Ectodermal cell (in vitro differentiated cells): Measurements from ENCODE around the gene PARP2.
"Not testable (repeated sequence)": the region's sequence is repeated elsewhere in the genome, so short reads cannot be mapped to it uniquely, and the experiment has no call there.

Experiments used
- H3K27ac ChIP-seq: 2 replicates; pipeline ENCODE4 v1.7.0; 2013; ENCODE audit warnings: mild to moderate bottlenecking, low read depth, low read length; ENCODE audit not compliant: insufficient read depth, poor library complexity, severe bottlenecking
- H3K27me3 ChIP-seq: 2 replicates; pipeline ENCODE4 v1.7.0; 2013; ENCODE audit warnings: mild to moderate bottlenecking, low read length; ENCODE audit not compliant: insufficient read depth, control insufficient read depth, poor library complexity, severe bottlenecking
- H3K36me3 ChIP-seq: one replicate; pipeline ENCODE4 v1.7.0; 2013; ENCODE audit warnings: low read length; ENCODE audit not compliant: control insufficient read depth, insufficient read depth
- H3K4me1 ChIP-seq: one replicate; pipeline ENCODE4 v1.7.0; 2013; ENCODE audit warnings: low read length; ENCODE audit not compliant: control insufficient read depth, insufficient read depth
- H3K4me3 ChIP-seq: 2 replicates; pipeline ENCODE4 v1.7.0; 2013; ENCODE audit warnings: low read depth, low read length, control low read depth; ENCODE audit not compliant: insufficient read depth
- H3K9me3 ChIP-seq: 2 replicates; pipeline ENCODE4 v1.7.0; 2013; ENCODE audit warnings: mild to moderate bottlenecking, low read length, moderate library complexity; ENCODE audit not compliant: control insufficient read depth
- WGBS, 2 experiments: methylation state at CpG; one replicate each; pipeline ENCODE4 v1.1.7; 2013; ENCODE audit warnings: missing lambda C conversion rate in 2 of 2; 5-methylcytosine and 5-hydroxymethylcytosine counted together

Gene PARP2

DNA sequence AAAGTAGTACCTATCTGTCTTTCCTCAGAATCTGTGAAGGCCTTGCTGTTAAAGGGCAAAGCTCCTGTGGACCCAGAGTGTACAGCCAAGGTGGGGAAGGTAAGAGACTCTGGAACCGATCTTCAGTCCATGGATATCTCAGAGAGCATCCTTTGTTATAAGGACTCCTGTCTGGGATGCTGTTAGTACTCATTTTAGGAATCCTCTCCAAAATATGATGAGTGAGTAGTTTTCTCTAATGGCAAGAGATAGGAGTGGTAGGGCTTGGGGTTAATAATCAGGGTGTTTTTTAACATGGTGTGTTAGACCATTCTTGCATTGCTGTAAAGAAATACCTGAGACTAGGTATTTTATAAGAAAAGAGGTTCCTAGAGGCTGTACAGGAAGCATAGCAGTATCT is 1.9 kb downstream of the PARP2 start:
- Histone ChIP-seq H3K4me3 (no peak overlapping the region), H3K9me3 (no peaks in the 10 kb centered on the region), H3K27ac (no peak overlapping the region), H3K36me3 (peaks cover 31% of the 10 kb centered on the region), H3K4me1 (no peaks in the 10 kb centered on the region), H3K27me3 (no peaks in the 10 kb centered on the region)
- 100% methylated on average over 1 of the region's 1 CpG for WGBS, 2 experiments

DNA sequence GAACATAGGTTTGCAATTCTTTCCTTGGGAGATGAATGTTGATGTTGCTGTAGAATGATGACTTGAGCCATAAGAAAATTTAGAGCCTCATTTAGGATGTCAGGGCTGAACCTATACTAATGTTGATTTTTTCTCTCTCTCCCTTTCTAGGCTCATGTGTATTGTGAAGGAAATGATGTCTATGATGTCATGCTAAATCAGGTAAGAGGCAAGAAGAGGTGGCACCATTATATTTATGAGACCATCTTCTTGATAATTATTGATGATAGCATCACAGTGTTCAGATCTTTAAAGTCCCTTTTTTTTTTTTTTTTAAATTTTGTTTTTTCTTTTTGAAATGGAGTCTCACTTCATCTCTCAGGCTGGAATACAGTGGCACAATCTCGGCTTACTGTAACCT is 3.3 kb downstream of the PARP2 start:
- H3K4me1 ChIP-seq, result no peaks in the 10 kb centered on the region
- H3K36me3 ChIP-seq, result peaks cover 39% of the 10 kb centered on the region
- no peaks in the 10 kb centered on the region for H3K27me3 ChIP-seq
- WGBS, 2 experiments, result 88 to 98% methylated on average over 1 of the region's 1 CpG
- H3K9me3 ChIP-seq, result no peaks in the 10 kb centered on the region
- no peak overlapping the region for H3K4me3 ChIP-seq
- H3K27ac ChIP-seq, result no peak overlapping the region

DNA sequence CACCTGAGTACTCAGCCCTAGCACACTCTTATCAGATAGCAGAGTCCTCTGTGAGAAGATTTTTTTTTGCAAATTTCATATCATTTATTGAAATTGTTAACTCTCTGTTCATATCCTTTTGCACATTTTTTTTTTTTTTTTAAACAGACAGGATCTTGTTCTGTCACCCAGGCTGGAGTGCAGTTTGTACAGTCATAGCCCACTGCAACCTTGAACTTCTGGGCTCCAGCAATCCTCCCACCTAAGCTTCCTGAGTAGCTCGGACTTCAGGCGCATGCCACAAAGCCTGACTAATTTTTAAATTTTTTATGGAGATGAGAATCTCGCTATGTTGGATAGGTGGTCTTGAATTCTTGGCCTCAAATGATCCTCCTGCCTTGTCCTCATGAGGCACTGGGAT is 4.3 kb downstream of the PARP2 start:
- H3K9me3 ChIP-seq, result no peaks in the 10 kb centered on the region
- H3K36me3 ChIP-seq, result peaks cover 47% of the 10 kb centered on the region
- no peak overlapping the region for H3K4me3 ChIP-seq
- WGBS, 2 experiments, result 91 to 98% methylated on average over 3 of the region's 3 CpGs
- no peak overlapping the region for H3K27ac ChIP-seq
- H3K4me1 ChIP-seq, result no peaks in the 10 kb centered on the region
- H3K27me3 ChIP-seq, result no peaks in the 10 kb centered on the region

DNA sequence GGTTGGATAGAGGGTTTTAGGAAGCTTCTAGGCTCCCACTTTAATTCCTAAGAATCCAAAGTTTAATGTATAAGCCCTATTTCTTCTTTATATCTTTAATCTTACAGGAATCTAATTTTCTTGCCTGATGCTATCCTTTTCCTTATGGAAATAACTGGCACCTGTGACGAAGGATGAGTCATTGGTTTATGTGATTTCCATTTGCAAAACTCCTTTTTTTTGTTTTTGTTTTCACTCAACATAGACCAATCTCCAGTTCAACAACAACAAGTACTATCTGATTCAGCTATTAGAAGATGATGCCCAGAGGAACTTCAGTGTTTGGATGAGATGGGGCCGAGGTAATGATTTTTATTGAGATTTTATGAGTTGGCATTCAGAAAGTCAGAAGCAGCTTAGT is 6.8 kb downstream of the PARP2 start:
- no peak overlapping the region for H3K27ac ChIP-seq
- 88 to 99% methylated on average over 2 of the region's 2 CpGs for WGBS, 2 experiments
- no peaks in the 10 kb centered on the region for H3K9me3 ChIP-seq
- H3K27me3 ChIP-seq, result no peaks in the 10 kb centered on the region
- no peak overlapping the region for H3K4me3 ChIP-seq
- H3K4me1 ChIP-seq, result no peaks in the 10 kb centered on the region
- peaks cover 67% of the 10 kb centered on the region for H3K36me3 ChIP-seq

DNA sequence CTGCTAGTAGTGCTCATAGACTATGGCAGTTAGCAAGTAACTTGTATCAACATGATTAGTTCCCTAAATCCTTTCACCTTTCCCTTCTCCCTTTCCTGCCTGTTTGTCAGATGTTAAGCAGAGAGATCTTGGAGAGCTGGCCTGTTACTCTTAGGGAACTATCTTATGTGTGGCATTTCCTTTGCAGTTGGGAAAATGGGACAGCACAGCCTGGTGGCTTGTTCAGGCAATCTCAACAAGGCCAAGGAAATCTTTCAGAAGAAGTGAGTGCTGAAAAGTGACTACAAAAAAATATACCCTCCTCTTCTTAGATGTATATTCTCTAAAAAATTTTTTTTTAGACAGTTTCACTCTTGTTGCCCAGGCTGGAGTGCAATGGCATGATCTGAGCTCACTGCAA is 7.4 kb downstream of the PARP2 start:
- Histone ChIP-seq H3K4me3 (no peak overlapping the region), H3K9me3 (no peaks in the 10 kb centered on the region), H3K36me3 (peaks cover 66% of the 10 kb centered on the region), H3K4me1 (no peaks in the 10 kb centered on the region), H3K27me3 (no peaks in the 10 kb centered on the region), H3K27ac (no peak overlapping the region)

DNA sequence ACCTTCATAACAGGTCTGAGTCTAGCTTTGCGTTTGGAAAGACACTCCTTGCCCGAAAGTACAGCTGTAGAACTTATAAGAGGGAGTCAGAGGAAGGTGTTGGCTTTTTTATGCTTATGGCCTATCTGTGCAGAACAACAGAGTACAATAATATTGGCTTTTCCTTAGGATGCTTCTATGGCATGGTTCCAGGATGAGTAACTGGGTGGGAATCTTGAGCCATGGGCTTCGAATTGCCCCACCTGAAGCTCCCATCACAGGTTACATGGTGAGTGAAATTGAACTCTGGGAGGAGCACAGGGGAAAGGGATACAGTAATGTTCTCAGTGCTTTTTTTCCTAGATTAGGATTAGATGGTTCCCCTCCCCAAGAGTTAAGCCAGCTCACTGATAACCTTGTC is 13.0 kb downstream of the PARP2 start:
- Histone ChIP-seq H3K4me1 (no peaks in the 10 kb centered on the region), H3K27me3 (no peaks in the 10 kb centered on the region), H3K4me3 (no peak overlapping the region), H3K9me3 (no peaks in the 10 kb centered on the region), H3K36me3 (peaks cover 59% of the 10 kb centered on the region), H3K27ac (no peak overlapping the region)
- 90 to 94% methylated on average over 3 of the region's 3 CpGs for WGBS, 2 experiments

DNA sequence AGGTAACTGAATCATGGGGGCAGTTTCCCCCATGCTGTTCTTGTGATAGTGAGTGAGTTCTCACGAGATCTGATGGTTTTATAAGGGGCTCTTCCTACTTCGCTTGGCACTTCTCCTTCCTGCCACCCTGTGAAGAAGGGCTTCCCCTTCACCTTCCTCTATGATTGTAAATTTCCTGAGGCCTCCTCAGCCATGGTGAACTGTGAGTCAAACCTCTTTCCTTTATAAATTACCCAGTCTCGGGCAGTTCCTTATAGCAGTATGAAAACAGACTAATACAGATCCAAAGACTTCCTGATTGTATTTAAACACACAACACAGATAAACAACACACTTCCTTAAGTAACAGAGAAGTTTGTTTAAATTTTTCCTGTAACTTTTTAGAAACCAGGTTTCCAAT is 15.0 kb downstream of the PARP2 start:
- H3K27me3 ChIP-seq, H3K9me3 ChIP-seq, H3K27ac ChIP-seq, H3K4me3 ChIP-seq, H3K4me1 ChIP-seq: not testable (repeated sequence)
- 92 to 95% methylated on average over 3 of the region's 3 CpGs for WGBS, 2 experiments
- H3K36me3 ChIP-seq, result peaks cover 42% of the 10 kb centered on the region

DNA sequence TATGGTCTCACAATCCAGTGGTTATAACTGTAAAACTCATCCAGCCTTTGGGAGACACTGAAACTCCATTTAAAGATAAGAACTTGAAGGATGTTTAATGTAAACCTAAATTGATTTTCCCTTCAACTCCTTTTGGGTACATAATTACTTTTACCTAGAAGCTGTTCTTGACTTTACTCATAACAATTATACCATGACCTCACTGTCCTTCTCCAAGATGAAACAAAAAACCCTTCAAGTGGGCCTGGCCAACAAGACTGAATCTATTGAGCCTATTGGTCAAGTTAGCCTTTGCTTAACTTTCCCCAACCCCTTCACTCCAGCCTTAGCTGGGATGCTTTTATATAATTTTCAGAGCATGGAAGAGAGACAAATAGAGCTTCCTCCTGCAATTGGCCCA is 22.5 kb downstream of the PARP2 start:
- H3K4me3 ChIP-seq, result no peak overlapping the region
- H3K9me3 ChIP-seq, result no peaks in the 10 kb centered on the region
- no peak overlapping the region for H3K27ac ChIP-seq
- peaks cover 13% of the 10 kb centered on the region for H3K36me3 ChIP-seq
- H3K4me1 ChIP-seq, result no peaks in the 10 kb centered on the region
- no peaks in the 10 kb centered on the region for H3K27me3 ChIP-seq

DNA sequence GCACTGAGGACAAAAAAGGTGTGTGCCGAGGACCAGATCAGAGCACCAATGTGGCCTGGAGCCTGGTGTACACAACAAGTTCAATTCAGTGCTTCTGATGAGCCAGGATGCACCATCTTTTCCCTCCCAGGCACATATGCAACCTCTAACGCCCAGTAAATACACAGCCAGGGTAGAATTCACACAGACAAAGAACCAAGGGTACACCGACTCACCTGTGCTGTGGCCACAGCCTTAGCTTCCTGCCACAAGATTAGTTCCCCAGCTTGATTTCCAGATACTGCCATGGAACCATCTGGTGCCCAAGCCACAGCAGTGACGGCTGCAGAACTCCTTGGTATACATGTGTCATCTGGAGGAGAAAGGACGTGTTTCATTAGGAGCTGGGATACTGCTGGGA is 29.4 kb downstream of the PARP2 start:
- Histone ChIP-seq H3K27ac (no peak overlapping the region), H3K4me1 (no peaks in the 10 kb centered on the region), H3K9me3 (no peaks in the 10 kb centered on the region), H3K27me3 (no peaks in the 10 kb centered on the region), H3K36me3 (peaks cover 35% of the 10 kb centered on the region), H3K4me3 (no peak overlapping the region)
- WGBS, 2 experiments, result 89 to 96% methylated on average over 5 of the region's 5 CpGs

DNA sequence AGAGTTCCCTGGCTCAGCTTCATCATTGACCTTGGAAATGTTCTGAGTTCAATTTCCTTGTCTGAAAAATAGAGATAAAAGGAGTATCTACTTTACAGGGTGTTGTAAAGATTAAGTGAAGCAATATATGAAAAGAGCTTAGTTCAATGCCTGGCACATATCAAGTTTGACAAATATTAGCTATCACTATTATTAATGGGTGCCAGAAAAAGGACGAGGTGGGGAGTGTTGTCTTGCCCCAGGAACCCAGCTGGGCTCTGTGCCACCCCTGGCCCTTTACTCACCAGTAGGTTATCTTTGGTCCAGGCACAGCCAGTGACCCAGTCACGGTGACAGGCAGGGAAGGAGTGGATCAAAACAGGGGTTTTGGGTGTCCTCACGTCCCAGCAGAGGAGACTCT is 32.0 kb downstream of the PARP2 start:
- no peaks in the 10 kb centered on the region for H3K9me3 ChIP-seq
- 81 to 92% methylated on average over 3 of the region's 3 CpGs for WGBS, 2 experiments
- H3K27me3 ChIP-seq, result no peaks in the 10 kb centered on the region
- no peaks in the 10 kb centered on the region for H3K4me1 ChIP-seq
- H3K27ac ChIP-seq, result no peak overlapping the region
- no peak overlapping the region for H3K4me3 ChIP-seq
- peaks cover 40% of the 10 kb centered on the region for H3K36me3 ChIP-seq

DNA sequence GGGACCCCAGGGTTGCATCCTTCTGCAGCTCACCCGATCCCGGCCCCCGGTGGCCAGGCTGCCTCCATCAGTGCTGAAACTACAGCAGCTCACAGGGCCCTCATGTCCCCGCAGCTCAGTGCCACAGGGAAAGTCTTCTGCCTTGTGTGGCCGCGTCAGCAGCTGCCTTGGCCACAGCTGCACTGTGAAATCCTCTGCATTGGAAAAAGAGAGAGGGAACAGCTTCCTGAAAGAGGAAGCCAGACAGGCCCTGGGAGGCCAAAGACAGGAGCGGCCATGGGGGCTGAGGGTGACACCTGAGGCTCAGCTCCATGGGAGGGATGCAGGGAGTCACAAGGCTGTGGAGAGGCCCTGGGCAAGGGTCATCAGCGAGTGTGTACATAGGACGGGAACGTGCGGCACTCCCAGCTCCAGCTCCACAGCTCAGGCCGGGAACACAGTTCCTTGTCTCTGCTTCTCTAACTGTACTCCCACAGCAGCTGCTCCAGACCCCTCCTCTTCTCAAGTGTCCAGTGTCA is 32.7 kb downstream of the PARP2 start:
- no peak overlapping the region for H3K4me3 ChIP-seq
- 95 to 96% methylated on average over 12 of the region's 12 CpGs for WGBS, 2 experiments
- H3K27me3 ChIP-seq, result no peaks in the 10 kb centered on the region
- no peak overlapping the region for H3K27ac ChIP-seq
- H3K4me1 ChIP-seq, result no peaks in the 10 kb centered on the region
- peaks cover 40% of the 10 kb centered on the region for H3K36me3 ChIP-seq
- no peaks in the 10 kb centered on the region for H3K9me3 ChIP-seq
